ENCODE results near the gene FRA10AC1.

The FRA10AC1 gene

DNA sequence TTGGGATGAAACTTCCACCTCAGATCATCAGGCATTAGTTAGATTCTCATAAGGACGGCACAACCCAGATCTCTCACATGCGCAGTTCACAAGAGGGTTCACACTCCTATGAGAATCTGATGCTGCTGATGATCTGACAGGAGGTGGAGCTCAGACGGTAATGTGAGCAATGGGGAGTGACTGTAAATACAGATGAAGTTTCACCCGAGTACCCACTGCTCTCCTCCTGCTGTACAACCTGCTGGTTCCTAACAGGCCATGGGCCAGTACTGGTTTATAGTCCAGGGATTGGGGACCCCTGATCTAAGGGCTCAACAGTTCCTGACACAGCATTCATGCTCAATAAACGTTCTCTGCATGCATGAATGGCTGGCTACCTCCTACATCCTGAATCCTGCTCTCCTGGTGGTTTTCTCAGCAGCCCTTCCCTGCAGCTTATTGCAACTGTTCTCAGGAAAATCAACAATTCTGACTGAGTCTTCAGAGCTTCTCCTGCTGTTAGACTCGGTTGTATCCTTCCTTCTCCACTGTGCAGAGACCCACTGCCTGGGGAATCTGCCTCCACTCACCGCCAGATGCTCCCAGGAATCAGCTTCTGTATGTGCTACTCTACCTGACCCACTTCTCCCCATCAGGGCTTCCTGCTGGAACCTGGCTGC, 72.6 kb downstream of the FRA10AC1 start:
- no peak for DNase-seq (ENCODE audit: low read depth in 2 of 2)

DNA sequence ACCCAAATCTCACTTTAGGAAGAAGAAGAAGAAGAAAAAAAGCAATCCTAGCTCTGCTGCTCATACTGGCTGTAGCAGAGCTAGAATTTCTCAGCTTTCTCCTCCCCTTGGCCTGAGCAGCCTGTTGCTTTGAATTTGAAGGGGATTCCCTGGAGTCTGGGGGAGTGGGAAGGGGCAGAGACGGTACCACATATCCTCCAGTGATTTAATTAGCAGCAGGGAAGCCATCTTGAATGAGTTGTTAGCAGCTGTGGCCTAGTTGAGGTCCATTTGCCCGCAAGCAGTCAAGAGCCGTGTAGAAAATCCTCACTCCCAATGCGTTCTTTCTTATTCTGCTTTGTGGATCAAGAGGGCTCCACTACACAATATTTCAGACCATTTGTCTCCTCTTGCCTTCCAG, 73.5 kb downstream of the FRA10AC1 start:
- DNase-seq (ENCODE audit: low read depth in 2 of 2), result no peak

DNA sequence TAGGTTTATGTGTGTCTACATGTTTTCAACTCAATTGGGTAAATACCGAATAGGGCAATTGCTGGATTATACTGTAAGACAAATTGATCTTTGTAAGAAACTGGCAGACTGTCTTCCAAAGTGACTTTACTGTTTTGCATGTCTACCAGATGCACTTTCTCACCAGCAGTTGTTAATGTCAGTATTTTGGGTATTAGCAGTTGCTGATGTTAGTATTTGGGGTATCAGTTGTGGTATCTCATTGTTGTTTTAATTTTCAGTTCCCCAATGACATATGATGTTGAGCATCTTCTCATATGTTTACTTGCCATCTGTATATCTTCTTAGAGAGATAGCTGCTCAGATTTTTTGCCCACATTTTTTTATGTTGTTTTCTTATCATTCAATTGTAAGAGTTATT, 79.5 kb downstream of the FRA10AC1 start:
- DNase-seq (ENCODE audit: low read depth in 2 of 2), result no peak

DNA sequence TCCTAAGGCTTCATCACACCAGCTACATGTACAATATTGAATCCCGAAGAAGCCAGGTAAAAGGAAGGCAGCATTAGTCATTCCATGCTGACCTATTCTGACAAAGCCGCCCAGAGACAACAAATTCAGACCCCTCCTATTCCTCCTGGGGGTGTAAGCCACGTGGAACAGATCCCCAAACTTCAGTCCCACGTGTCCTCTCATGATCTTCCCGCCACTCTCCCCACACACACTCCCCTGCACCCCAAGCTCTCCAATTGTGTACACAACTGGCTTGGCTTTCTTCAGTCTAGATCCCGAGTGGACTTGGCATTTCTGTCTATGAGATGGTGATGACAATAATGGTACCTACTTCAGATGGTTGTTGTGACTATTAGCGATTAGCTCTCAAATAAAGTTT, 81.5 kb downstream of the FRA10AC1 start:
- DNase-seq (ENCODE audit: low read depth in 2 of 2), result no peak

Data from stimulated activated CD8-positive, alpha-beta memory T cell treated with anti-CD3 and anti-CD28 coated beads, Interleukin-2, amount 100 ng/mL, for 1 hour (primary cell).